Lower leg skin (tissue), 4 donors: ENCODE measurements around the gene LIPH. TPM values are rescaled to one million over a fixed set of nuclear protein-coding genes. Genes with fewer than 3 reads are reported as not detected.
"Not testable (repeated sequence)": the region's sequence is repeated elsewhere in the genome, so short reads cannot be mapped to it uniquely, and the experiment has no call there.

ENCODE experiments used
- DNase-seq, 2 donors: peaks; one replicate each; pipeline ENCODE4 v3.0.0-alpha.2; 2019; ENCODE audit warnings: low spot score in 2 of 2
- H3K4me3 ChIP-seq: fragments of 200-600 bp; sonication (generic); 2 replicates; pipeline ENCODE4 v1.5.1; 2017; ENCODE audit warnings: mild to moderate bottlenecking, low read depth; ENCODE audit not compliant: poor library complexity, severe bottlenecking
- POLR2A ChIP-seq, 2 donors: fragments of 450-650 bp; IDR thresholded peaks; one replicate each; pipeline ENCODE4 v1.6.1; 2016 to 2017; ENCODE audit warnings: antibody characterized with exemption in 2 of 2, mild to moderate bottlenecking in 1 of 2, moderate library complexity in 1 of 2
- WGBS, 2 donors: methylation state at CpG; one replicate each; pipeline ENCODE4 v1.1.5; 2018; 5-methylcytosine and 5-hydroxymethylcytosine counted together
- intact Hi-C: fragments of 100-400 bp; cut with DNase I; formaldehyde crosslinking; loops from one replicate; pipeline ENCODE4 v1.15.0; 2023; ENCODE audit warnings: low total_unique reads
- total RNA-seq, 4 donors: library from RNA; depleted of rRNA; stranded (reverse); fragments of >200 nt; gene quantifications; one replicate each; pipeline ENCODE4 v1.1.0, GENCODE V29; 2016
- TF ChIP-seq, protein P1 (sequence below), 3 donors: fragments of 450-650 bp; IDR thresholded peaks; one replicate each; pipeline ENCODE4 v1.5.1; 2016; ENCODE audit warnings: antibody characterized with exemption in 3 of 3, mild to moderate bottlenecking in 3 of 3, moderate library complexity in 2 of 3

The LIPH gene
- total RNA-seq, 4 donors from 2014 or later: 8.2 to 22.8 (median 17.0) TPM

DNA sequence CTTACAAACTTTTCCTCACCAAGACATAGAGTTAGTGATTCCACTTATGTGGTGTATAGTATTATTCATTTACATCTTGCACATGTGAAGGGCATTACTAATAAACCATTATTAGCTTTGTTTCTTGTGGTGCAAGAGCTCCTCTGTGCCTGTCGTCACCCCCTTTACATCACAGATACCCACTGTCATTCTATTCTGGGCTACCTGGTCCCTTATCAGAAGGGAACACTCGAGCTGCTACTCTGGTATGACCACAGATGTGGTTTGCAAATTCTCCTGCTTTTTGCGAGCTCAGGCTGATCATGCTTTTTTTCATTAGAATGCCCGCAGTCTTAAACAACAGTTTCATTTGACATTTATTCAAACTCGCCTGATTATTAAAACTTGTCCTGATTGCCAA lies 19.8 kb upstream of the LIPH start:
- TF ChIP-seq POLR2A (IDR thresholded peaks at IDR 0.05): no peak
- TF ChIP-seq, protein P1, sequence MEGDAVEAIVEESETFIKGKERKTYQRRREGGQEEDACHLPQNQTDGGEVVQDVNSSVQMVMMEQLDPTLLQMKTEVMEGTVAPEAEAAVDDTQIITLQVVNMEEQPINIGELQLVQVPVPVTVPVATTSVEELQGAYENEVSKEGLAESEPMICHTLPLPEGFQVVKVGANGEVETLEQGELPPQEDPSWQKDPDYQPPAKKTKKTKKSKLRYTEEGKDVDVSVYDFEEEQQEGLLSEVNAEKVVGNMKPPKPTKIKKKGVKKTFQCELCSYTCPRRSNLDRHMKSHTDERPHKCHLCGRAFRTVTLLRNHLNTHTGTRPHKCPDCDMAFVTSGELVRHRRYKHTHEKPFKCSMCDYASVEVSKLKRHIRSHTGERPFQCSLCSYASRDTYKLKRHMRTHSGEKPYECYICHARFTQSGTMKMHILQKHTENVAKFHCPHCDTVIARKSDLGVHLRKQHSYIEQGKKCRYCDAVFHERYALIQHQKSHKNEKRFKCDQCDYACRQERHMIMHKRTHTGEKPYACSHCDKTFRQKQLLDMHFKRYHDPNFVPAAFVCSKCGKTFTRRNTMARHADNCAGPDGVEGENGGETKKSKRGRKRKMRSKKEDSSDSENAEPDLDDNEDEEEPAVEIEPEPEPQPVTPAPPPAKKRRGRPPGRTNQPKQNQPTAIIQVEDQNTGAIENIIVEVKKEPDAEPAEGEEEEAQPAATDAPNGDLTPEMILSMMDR (IDR thresholded peaks at IDR 0.05): no peak
- H3K4me3 ChIP-seq: no peak overlapping the region
- 85 to 90% methylated on average over 5 of the region's 5 CpGs for WGBS, 2 donors
- intact Hi-C loops: loop anchor here (10.0 kb wide), 1 partner anchor 217 kb away; no protein-coding TSS in a partner anchor
- DNase-seq: no peak

DNA sequence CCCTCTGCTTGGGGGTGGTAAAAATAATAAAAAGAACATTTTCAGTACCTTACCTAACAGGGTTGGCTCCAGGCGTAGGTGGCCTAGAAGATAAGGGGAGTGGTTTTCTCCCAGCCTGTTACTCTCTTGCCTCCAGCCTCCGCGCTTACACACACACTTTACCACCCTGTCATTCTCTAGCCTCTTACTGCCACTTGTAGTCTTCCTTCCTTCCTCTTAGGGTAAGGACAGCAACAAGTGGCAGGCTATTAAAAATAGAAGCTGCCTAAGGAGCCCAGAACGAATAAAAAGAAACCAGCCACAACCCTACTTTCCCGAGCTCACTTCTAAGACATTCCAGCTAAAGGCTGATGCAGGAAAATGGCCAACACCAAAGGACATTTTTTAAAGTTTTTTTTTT lies 9.6 kb upstream of the LIPH start:
- TF ChIP-seq, protein P1 (IDR thresholded peaks at IDR 0.05): no peak
- no peak for TF ChIP-seq POLR2A (IDR thresholded peaks at IDR 0.05)
- no peak overlapping the region for H3K4me3 ChIP-seq
- DNase-seq: no peak
- WGBS, 2 donors: 39 to 48% methylated on average over 5 of the region's 5 CpGs
- intact Hi-C loops: no loop called here

DNA sequence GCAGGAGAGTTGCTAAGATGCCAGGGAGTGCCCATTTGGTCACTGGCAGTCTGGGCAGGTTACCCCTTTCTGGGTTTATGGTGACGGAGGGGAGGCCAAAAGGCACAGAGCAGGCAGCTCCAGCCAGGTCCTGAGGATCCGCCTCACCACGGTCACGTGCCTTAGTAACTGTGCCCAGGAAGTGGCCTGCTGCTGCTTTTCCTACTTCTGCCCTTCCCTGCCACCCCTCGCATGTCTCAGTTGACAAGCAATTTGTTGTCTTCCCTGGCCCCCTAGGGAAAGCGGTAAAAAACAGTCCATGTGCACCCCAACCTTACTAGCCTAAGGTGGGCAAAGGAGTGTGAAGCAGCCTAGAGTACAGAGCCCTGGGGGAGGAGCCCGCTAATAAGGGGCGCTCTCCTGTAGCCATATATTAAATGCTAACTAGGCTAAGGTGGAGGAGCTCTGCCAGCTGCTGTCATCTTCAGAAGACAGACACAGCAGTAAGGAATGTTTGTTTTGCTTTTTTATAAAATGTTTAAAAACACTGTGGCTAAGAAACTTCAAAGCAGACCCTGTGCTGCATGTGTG lies 9.1 kb upstream of the LIPH start:
- WGBS, 2 donors: 73 to 80% methylated on average over 8 of the region's 8 CpGs
- intact Hi-C loops: no loop called here
- H3K4me3 ChIP-seq: no peak overlapping the region
- DNase-seq: peak in 1 of 2 donors; percentile 85
- no peak for TF ChIP-seq POLR2A (IDR thresholded peaks at IDR 0.05)
- TF ChIP-seq, protein P1 (IDR thresholded peaks at IDR 0.05): no peak

DNA sequence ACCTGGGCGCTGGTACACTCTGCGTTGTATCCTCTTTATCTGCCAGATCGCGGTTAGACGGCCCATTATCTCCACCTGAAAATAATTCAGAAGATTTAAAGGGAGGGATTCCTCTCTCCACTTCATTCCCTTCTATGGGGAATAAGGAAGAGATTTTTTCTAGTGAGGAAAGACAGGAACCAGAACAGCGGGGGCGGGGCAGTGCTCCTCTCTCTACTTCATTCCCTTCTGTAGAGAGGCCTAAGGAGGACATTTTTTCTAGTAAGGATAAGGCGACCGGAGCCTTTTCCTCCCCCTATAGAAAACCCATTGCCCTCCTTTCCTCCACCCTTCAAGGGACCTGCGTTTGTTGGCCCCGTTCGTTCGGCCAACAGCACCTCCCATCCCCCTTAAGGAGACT lies 8.3 kb upstream of the LIPH start:
- TF ChIP-seq, protein P1 (IDR thresholded peaks at IDR 0.05): no peak
- TF ChIP-seq POLR2A (IDR thresholded peaks at IDR 0.05): no peak
- intact Hi-C loops: no loop called here
- no peak for DNase-seq
- WGBS, 2 donors: 91 to 92% methylated on average over 13 of the region's 13 CpGs
- H3K4me3 ChIP-seq: no peak overlapping the region

DNA sequence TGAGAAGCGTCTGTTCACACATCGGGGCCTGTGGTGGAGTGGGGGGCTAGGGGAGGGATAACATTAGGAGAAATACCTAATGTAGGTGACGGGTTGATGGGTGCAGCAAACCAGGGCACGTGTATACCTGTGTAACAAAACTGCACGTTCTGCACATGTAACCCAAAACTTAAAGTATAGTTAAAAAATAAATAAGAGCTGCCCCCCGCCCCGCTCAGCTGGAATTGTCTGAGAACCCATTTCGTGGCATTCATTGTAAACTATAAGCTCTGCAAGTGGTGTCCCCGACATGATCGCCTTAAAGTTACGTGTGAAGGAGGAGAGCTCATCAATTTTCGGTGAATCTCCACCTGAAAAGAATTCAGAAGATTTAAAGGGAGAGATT lies 7.3 kb upstream of the LIPH start:
- intact Hi-C loops: no loop called here
- WGBS, 2 donors: 76 to 78% methylated on average over 12 of the region's 12 CpGs
- peak in 1 of 2 donors; percentile 56 for DNase-seq
- no peak for TF ChIP-seq POLR2A (IDR thresholded peaks at IDR 0.05)
- no peak overlapping the region for H3K4me3 ChIP-seq

DNA sequence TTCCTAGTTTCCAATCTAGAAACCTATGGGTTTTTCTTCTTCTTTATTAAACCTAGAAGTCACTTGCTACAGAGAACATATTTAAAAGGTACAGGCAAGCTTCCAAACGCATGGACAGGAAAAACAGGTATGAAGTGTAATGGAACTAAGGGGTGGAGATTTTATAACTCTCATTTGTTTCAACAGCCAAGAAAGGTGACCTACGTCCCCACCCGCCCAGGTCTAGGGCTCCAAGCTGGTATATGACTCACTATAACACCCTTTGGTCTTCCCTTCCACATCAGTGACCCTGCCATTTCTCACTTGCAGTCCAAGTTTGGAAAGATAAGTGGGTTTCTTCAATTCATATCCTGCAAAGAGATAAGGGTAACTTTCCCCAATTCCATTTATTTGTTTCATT lies 6.0 kb upstream of the LIPH start:
- TF ChIP-seq, protein P1 (IDR thresholded peaks at IDR 0.05): no peak
- TF ChIP-seq POLR2A (IDR thresholded peaks at IDR 0.05): no peak
- DNase-seq: peak; percentile 67 to 78
- WGBS, 2 donors: 48 to 57% methylated on average over 3 of the region's 3 CpGs
- H3K4me3 ChIP-seq: no peak overlapping the region
- intact Hi-C loops: no loop called here

DNA sequence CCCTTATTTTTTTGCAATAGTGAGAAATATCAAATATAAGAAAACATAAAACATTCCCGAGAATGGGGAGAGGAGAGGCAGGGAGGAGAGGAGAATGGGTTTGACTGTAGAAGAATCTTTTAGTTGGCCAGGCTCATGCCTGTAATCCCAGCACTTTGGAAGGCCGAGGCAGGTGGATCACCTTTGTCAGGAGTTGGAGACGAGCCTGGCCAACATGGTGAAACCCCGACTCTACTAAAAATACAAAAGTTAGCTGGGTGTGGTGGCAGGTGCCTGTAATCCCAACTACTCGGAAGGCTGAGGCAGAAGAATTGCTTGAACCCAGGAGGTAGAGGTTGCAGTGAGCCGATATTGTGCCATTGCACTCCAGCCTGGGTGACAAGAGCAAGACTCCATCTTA lies 4.3 kb upstream of the LIPH start:
- DNase-seq: peak in 1 of 2 donors; percentile 61
- H3K4me3 ChIP-seq, intact Hi-C loops: not testable (repeated sequence)
- 54 to 63% methylated on average over 6 of the region's 6 CpGs for WGBS, 2 donors
